Left colon (tissue), 2 donors: ENCODE measurements around the gene SERTAD1. TPM values are rescaled to one million over a fixed set of nuclear protein-coding genes. Genes with fewer than 3 reads are reported as not detected.
"Not testable (repeated sequence)": the region's sequence is repeated elsewhere in the genome, so short reads cannot be mapped to it uniquely, and the experiment has no call there.

ENCODE experiments used
- ATAC-seq: fragments of 200-7000 bp; cut with Tn5 transposase; one replicate; pipeline ENCODE4 v1.9.1; 2020; ENCODE audit warnings: mild to moderate bottlenecking, moderate library complexity
- DNase-seq, 2 donors: peaks; one replicate each; pipeline ENCODE4 v3.0.0-alpha.2; 2020
- intact Hi-C, 2 donors: fragments of 100-400 bp; cut with DNase I in 1 of 2; cut with micrococcal nuclease in 1 of 2; formaldehyde crosslinking; loops; one replicate each; pipeline versions ENCODE4 v1.11.2 to v1.14.0; 2022; cut with DNase I, micrococcal nuclease
- total RNA-seq, 2 donors: library from RNA; stranded (reverse); fragmentation: NEBNext Ultra II Directional; extraction: Animal tissue kit (Norgen Biotek cat#: 25700); gene quantifications; one replicate each; pipeline ENCODE4 v1.2.1, GENCODE V29; 2021
- donor health status: DM: no; HTN: no; CAD: no.
- donor health status: DM: yes; HTN: yes; CAD: no.

SERTAD1 gene
- total RNA-seq, 2 donors from 2014 or later, result 12.5 to 17.9 TPM

- no peak for DNase-seq
- intact Hi-C loops, result no loop called here
- ATAC-seq, result no peak
Observed at GRCh38 chr19:40412866-40413265, 12.9 kb downstream of the SERTAD1 start.

GRCh38 chr19:40411958-40412499 lies 13.8 kb downstream of the SERTAD1 start:
- DNase-seq (no peak), ATAC-seq (no peak)
- intact Hi-C loops, result no loop called here

GRCh38 chr19:40411125-40411842 lies 14.5 kb downstream of the SERTAD1 start:
- ATAC-seq, result no peak
- intact Hi-C loops, result no loop called here
- no peak for DNase-seq

- DNase-seq, result no peak
- intact Hi-C loops, result no loop called here
- no peak for ATAC-seq
Observed at GRCh38 chr19:40410030-40410389, 15.8 kb downstream of the SERTAD1 start.

- intact Hi-C loops, DNase-seq, ATAC-seq: not testable (repeated sequence)
Observed at GRCh38 chr19:40408598-40408925, 17.2 kb downstream of the SERTAD1 start.

GRCh38 chr19:40407714-40408597 lies 17.8 kb downstream of the SERTAD1 start:
- ATAC-seq (peak; percentile 30), DNase-seq (peak in 1 of 2 donors; percentile 38)
- intact Hi-C loops, result no loop called here

GRCh38 chr19:40403262-40403984 lies 22.4 kb downstream of the SERTAD1 start:
- intact Hi-C loops, result no loop called here
- DNase-seq (peak; percentile 92), ATAC-seq (peak; percentile 88)

- intact Hi-C loops, result no loop called here
- DNase-seq (no peak), ATAC-seq (no peak)
Observed at GRCh38 chr19:40400559-40400958, 25.2 kb downstream of the SERTAD1 start.

- ATAC-seq (peak; percentile 54), DNase-seq (peak; percentile 57 to 67)
- intact Hi-C loops, result no loop called here
Observed at GRCh38 chr19:40398417-40399131, 27.2 kb downstream of the SERTAD1 start.

GRCh38 chr19:40397568-40397906 lies 28.3 kb downstream of the SERTAD1 start:
- intact Hi-C loops, result no loop called here
- DNase-seq (no peak), ATAC-seq (no peak)

- no peak for ATAC-seq
- intact Hi-C loops, result no loop called here
Observed at GRCh38 chr19:40396886-40397567, 28.8 kb downstream of the SERTAD1 start.

GRCh38 chr19:40395956-40396355 lies 29.8 kb downstream of the SERTAD1 start:
- intact Hi-C loops, result no loop called here
- ATAC-seq (no peak), DNase-seq (no peak)

More at GRCh38 chr19:40396886-40397567, 28.8 kb downstream of the SERTAD1 start:
- no peak for DNase-seq

GRCh38 chr19:40394816-40395210 lies 31.0 kb downstream of the SERTAD1 start:
- DNase-seq, result no peak
- no peak for ATAC-seq
- intact Hi-C loops, result no loop called here

GRCh38 chr19:40393894-40394815 lies 31.6 kb downstream of the SERTAD1 start:
- intact Hi-C loops, result no loop called here
- no peak for ATAC-seq
- no peak for DNase-seq

GRCh38 chr19:40392894-40393517 lies 32.8 kb downstream of the SERTAD1 start:
- DNase-seq, result peak in 1 of 2 donors; percentile 42
- peak; percentile 88 for ATAC-seq
- intact Hi-C loops, result no loop called here

GRCh38 chr19:40392123-40392522 lies 33.7 kb downstream of the SERTAD1 start:
- intact Hi-C loops, result no loop called here
- DNase-seq (no peak), ATAC-seq (no peak)
